Adrenal gland (tissue), 12 donors: ENCODE results near the gene ZNF101. TPM values are rescaled to one million over a fixed set of nuclear protein-coding genes. Genes with fewer than 3 reads are reported as not detected.
"Not testable (repeated sequence)": the region's sequence is repeated elsewhere in the genome, so short reads cannot be mapped to it uniquely, and the experiment has no call there.

Experiments
- DNase-seq, 7 donors: peaks; one replicate each; pipeline ENCODE4 v3.0.0-alpha.2; 2019 to 2020
- H3K27ac ChIP-seq, 5 donors: fragments of 200-600 bp; sonication (generic) in 4 of 5; 1 replicate in 3 of 5; 2 replicates in 2 of 5; pipeline versions ENCODE4 v1.5.1 to v1.8.0; 2016 to 2020; ENCODE audit warnings: mild to moderate bottlenecking in 1 of 5
- H3K27me3 ChIP-seq: fragments of 200-600 bp; 2 replicates; pipeline ENCODE4 v1.8.0; 2021
- H3K36me3 ChIP-seq, 2 donors: fragments of 200-600 bp; replicated peaks in 1 of 2; 1 replicate in 1 of 2; 2 replicates in 1 of 2; pipeline versions ENCODE4 v1.5.1 to v1.8.0; 2018 to 2022
- H3K4me1 ChIP-seq, 2 donors: fragments of 200-600 bp; replicated peaks in 1 of 2; 1 replicate in 1 of 2; 2 replicates in 1 of 2; pipeline versions ENCODE4 v1.5.1 to v1.8.0; 2018 to 2021
- H3K4me3 ChIP-seq, 4 donors: fragments of 200-600 bp; sonication (generic) in 3 of 4; one replicate each; pipeline ENCODE4 v1.5.1; 2016 to 2018
- H3K9me3 ChIP-seq, 3 donors: fragments of 200-600 bp; sonication (generic) in 1 of 3; replicated peaks in 1 of 3; 1 replicate in 2 of 3; 2 replicates in 1 of 3; pipeline versions ENCODE4 v1.5.1 to v1.8.0; 2016 to 2021
- POLR2A ChIP-seq, 2 donors: fragments of 450-650 bp; IDR thresholded peaks; one replicate each; pipeline ENCODE4 v1.6.1; 2017; ENCODE audit warnings: antibody characterized with exemption in 2 of 2, mild to moderate bottlenecking in 2 of 2, moderate library complexity in 1 of 2
- WGBS, 4 donors: extraction: QIAGEN DNeasy Blood & Tissue Kit in 2 of 4; methylation state at CpG; one replicate each; pipeline versions ENCODE4 v1.1.5 to v1.1.7; 2013 to 2017; 5-methylcytosine and 5-hydroxymethylcytosine counted together
- intact Hi-C, 2 donors: fragments of 100-400 bp; cut with DNase I; formaldehyde crosslinking; loops; one replicate each; pipeline versions ENCODE4 v1.14.1 to v1.15.0; 2022 to 2023
- polyA plus RNA-seq, 3 donors: library from polyadenylated mRNA; stranded (reverse); fragments of 200-250 nt in 2 of 3; fragments of 350-450 nt in 1 of 3; fragmentation: Illumina TruSeq in 1 of 3; extraction: RNeasy Lipid Tissue Mini Kit (QIAGEN cat#74804) in 1 of 3; gene quantifications; one replicate each; pipeline ENCODE4 v1.2.3, GENCODE V29; 2013 to 2014
- total RNA-seq, 9 donors: library from RNA; depleted of rRNA in 4 of 9; stranded (reverse); fragments of >200 nt in 4 of 9; fragments of 120-200 nt in 1 of 9; fragmentation: NEBNext Ultra II Directional in 1 of 9; extraction: Animal tissue kit (Norgen Biotek cat#: 25700) in 1 of 9; gene quantifications; one replicate each; pipeline versions ENCODE4 v1.1.0 to v1.2.4, GENCODE V29; 2013 to 2023
- TF ChIP-seq, protein P1 (sequence below), 6 experiments: fragments of 450-650 bp in 4 of 6; fragments of 200-600 bp in 2 of 6; sonication (generic) in 1 of 6; IDR thresholded peaks; 1 replicate in 5 of 6; 2 replicates in 1 of 6; pipeline versions ENCODE4 v1.5.1 to v1.8.0; 2016 to 2021; ENCODE audit warnings: antibody characterized with exemption in 6 of 6, mild to moderate bottlenecking in 2 of 6, moderate library complexity in 1 of 6
- donor health status: healthy with polysubstance abuse.
- donor health status: Bipolar disorder and iron deficiency.
- donor health status: DM: yes; HTN: yes; CAD: no.
- donor health status: DM: no; HTN: no; CAD: no.
- donor health status: DM: no; HTN: no; CAD: no.
- donor health status: DM: yes; HTN: yes; CAD: no.

The ZNF101 gene
- total and polyA plus RNA-seq, 12 donors, result 1.3 to 11.8 (median 6.3) TPM

- no peak for TF ChIP-seq POLR2A (IDR thresholded peaks at IDR 0.05)
- TF ChIP-seq, protein P1, sequence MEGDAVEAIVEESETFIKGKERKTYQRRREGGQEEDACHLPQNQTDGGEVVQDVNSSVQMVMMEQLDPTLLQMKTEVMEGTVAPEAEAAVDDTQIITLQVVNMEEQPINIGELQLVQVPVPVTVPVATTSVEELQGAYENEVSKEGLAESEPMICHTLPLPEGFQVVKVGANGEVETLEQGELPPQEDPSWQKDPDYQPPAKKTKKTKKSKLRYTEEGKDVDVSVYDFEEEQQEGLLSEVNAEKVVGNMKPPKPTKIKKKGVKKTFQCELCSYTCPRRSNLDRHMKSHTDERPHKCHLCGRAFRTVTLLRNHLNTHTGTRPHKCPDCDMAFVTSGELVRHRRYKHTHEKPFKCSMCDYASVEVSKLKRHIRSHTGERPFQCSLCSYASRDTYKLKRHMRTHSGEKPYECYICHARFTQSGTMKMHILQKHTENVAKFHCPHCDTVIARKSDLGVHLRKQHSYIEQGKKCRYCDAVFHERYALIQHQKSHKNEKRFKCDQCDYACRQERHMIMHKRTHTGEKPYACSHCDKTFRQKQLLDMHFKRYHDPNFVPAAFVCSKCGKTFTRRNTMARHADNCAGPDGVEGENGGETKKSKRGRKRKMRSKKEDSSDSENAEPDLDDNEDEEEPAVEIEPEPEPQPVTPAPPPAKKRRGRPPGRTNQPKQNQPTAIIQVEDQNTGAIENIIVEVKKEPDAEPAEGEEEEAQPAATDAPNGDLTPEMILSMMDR (IDR thresholded peaks at IDR 0.05), result no peak
- Histone ChIP-seq H3K9me3 (no peaks in the 10 kb centered on the region), H3K4me3 (no peak overlapping the region), H3K27me3 (no peaks in the 10 kb centered on the region), H3K36me3 (no peaks in the 10 kb centered on the region), H3K27ac (no peak overlapping the region), H3K4me1 (no peaks in the 10 kb centered on the region)
- 86 to 93% (median 92%) methylated on average over 5 of the region's 5 CpGs for WGBS, 4 donors
- DNase-seq, result no peak
- intact Hi-C loops, result no loop called here
Measured at GRCh38 chr19:19697589-19697988, 28.9 kb downstream of the ZNF101 start.

- H3K36me3 ChIP-seq, H3K27me3 ChIP-seq: not testable (repeated sequence)
Measured at GRCh38 chr19:19700493-19700892, 31.9 kb downstream of the ZNF101 start.

GRCh38 chr19:19704836-19705235, 36.2 kb downstream of the ZNF101 start:
- intact Hi-C loops, result no loop called here
- no peak for TF ChIP-seq POLR2A (IDR thresholded peaks at IDR 0.05)
- TF ChIP-seq, protein P1 (IDR thresholded peaks at IDR 0.05), result no peak
- WGBS, 4 donors, result 88 to 94% (median 92%) methylated on average over 5 to 6 of the region's 6 CpGs
- Histone ChIP-seq H3K36me3 (no peaks in the 10 kb centered on the region), H3K4me1 (no peaks in the 10 kb centered on the region), H3K27me3 (no peaks in the 10 kb centered on the region), H3K27ac (no peak overlapping the region), H3K9me3 (peaks cover 0 to 48% (median 3%) of the 10 kb centered on the region in 3 donors), H3K4me3 (no peak overlapping the region)
- no peak for DNase-seq

More at GRCh38 chr19:19700493-19700892, 31.9 kb downstream of the ZNF101 start:
- H3K9me3 ChIP-seq, H3K4me3 ChIP-seq, DNase-seq, H3K27ac ChIP-seq, H3K4me1 ChIP-seq, intact Hi-C loops: not testable (repeated sequence)
- 83 to 100% (median 88%) methylated on average over 1 of the region's 1 CpG for WGBS, 4 donors

DNA sequence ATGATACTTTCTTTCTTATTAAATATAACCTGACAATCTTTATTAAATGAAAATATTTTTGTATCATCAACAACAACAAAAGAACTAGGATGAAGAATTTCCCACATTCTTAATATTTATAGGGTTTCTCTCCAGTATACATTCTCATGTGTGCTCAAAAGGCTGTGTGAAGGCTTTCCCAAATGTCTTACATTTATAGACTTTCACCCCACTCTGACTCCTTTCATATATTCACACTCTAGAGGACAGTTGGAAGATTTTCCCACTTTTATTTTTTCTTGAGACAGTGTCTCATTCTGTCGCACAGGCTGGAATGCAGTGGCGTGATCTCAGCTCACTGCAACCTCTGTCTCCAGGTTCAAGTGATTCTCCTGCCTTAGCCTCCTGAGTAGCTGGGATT, 41.9 kb downstream of the ZNF101 start:
- no peak for TF ChIP-seq POLR2A (IDR thresholded peaks at IDR 0.05)
- TF ChIP-seq, protein P1 (IDR thresholded peaks at IDR 0.05), result no peak
- Histone ChIP-seq H3K36me3 (peaks cover 0 to 16% of the 10 kb centered on the region in 2 donors), H3K27me3 (no peaks in the 10 kb centered on the region), H3K9me3 (peaks cover 22 to 98% (median 34%) of the 10 kb centered on the region in 3 donors), H3K4me1 (no peaks in the 10 kb centered on the region), H3K27ac (no peak overlapping the region), H3K4me3 (peak overlapping the region in 1 of 4 donors; percentile 20)
- no peak for DNase-seq
- intact Hi-C loops, result no loop called here
- 91 to 99% (median 97%) methylated on average over 2 of the region's 2 CpGs for WGBS, 4 donors

DNA sequence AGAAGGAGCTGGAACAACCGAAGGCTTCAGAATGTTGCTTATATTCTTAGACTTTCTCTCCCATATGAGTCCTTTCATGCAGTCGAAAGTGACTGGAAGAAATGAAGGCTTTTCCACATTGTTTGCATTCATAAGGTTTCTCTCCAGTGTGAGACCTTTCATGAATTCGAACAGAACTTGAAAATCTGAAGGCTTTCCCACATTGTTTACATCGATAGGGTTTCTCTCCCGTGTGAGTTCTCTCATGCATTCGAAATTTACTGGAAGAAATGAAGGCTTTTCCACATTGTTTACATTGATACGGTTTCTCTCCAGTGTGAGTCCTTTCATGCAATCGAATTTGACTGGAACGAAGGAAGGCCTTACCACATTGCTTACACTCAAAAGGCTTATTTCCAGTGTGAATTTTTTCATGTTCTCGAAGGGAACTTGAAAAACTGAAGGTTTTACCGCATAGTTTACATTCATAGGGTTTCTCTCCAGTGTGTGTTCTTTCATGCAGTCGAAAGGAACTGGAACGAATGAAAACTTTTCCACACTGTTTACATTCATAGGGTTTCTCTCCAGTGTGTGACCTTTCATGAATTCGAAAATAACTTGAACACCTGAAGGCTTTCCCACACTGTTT, 42.8 kb downstream of the ZNF101 start:
- no peak overlapping the region for H3K27ac ChIP-seq
- DNase-seq, result no peak
- H3K36me3 ChIP-seq, result peaks cover 0 to 16% of the 10 kb centered on the region in 2 donors
- peaks cover 22 to 98% (median 34%) of the 10 kb centered on the region in 3 donors for H3K9me3 ChIP-seq
- H3K4me1 ChIP-seq, result no peaks in the 10 kb centered on the region
- H3K4me3 ChIP-seq, result peak overlapping the region in 1 of 4 donors; percentile 23
- intact Hi-C loops, result no loop called here
- H3K27me3 ChIP-seq, result no peaks in the 10 kb centered on the region
- WGBS, 4 donors, result 97 to 98% (median 97%) methylated on average over 14 of the region's 14 CpGs
- no peak for TF ChIP-seq POLR2A (IDR thresholded peaks at IDR 0.05)
- TF ChIP-seq, protein P1 (IDR thresholded peaks at IDR 0.05), result no peak
